COLO668 (cell line): Measurements from ENCODE around the gene XXYLT1.

Experiments
- DNase-seq: peaks from one replicate; lab custom pipeline; 2025; ENCODE audit not compliant: unreplicated experiment; lab: John Stamatoyannopoulos, UW

XXYLT1 gene

DNA sequence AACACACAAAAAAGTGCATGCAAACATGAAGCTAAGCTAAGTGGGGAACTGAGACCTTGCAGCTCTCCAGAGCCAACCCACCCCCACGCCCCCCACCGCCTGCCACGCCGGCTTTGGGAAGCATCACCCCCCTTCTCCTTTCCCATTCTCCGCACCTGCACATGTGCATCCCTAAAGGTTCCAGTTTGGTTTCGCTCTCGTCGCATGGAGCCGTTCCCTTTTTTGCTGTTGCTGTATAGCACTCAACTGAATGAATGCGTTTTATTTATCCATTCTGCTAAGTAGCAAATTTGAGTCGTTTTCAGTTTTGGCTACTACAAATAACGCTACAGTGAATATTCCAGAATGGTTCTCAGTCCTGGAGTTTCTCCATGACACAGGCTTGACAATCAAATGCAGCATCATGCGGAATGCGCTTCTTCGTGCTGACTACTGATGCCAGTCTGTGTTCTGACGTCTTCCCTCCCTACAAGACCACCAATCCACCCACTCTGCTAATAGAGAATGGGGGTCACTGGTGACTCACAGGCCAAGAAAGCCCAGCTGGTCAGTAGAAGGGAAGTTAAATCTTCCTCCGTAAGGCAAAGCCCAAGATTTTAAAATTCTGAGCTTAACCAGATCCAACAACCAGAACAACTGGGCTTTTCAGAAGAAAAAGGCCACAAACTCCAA is 115.3 kb downstream of the XXYLT1 start:
- no peak for DNase-seq

DNA sequence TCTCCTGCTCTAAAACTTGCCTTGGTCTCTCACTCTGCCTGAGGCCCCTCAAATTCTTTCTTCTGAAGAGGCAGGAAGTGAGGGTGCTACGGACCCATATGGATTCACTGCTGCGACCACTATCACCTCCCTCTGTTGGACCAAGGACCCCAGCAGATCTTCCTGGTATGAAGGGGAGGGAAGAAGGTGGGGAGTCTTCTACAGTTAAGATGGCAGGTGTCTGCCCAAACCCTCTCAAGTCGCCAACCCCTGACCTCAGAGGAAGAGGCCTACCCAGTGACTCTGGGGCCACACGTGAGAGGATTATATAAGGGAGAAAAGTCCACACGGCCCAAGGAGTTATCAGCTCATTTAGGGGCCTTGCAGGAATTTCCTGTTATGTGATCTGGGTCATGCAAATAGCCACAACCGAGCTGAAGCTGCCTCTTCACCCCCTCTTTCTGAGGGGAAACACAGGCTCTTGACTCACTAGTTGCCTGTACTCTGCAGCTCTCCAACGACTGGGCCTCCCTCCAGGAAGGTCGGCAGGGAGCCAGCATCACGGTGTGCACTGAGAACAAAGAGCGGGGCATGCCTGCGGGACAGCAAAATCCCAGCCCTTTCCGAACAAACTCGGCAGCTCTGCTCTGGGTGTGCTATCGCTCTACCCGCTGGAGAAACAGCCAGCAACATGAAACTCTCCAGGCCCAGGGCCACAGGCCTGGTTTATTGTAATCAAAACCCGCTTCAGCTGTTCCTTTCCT is 116.0 kb downstream of the XXYLT1 start:
- DNase-seq = no peak

DNA sequence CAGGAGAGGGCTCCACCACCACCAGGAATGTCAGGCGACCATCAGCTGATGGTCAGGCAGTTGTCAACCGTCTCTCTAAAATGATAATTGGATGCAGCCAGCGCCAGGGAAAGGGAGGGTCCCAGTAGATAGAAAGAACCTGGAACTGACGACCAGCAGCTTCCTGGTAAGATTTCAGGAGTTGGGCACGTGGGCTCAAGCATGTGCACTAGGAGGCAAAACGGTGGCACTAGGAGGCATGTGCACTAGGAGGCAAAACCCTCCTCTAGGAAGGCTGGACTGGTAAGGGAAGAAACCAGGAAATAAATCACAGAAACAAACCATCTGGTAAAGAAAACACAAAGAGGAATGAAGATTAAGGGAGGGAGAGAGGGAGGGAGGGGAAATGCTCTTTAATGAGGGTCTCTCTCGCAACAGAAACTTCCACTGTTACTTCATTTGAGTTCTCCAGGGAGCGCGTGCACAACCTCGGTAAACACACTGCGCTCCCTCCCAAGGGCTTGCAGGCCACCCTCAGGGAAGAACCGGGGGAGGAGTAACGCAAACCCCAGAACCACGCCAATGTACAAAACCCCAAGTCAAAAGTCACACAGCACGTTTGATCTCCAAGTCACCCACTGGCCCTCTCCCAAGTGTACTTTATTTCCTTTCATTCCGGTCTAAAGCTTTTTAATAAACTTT is 116.7 kb downstream of the XXYLT1 start:
- no peak for DNase-seq

DNA sequence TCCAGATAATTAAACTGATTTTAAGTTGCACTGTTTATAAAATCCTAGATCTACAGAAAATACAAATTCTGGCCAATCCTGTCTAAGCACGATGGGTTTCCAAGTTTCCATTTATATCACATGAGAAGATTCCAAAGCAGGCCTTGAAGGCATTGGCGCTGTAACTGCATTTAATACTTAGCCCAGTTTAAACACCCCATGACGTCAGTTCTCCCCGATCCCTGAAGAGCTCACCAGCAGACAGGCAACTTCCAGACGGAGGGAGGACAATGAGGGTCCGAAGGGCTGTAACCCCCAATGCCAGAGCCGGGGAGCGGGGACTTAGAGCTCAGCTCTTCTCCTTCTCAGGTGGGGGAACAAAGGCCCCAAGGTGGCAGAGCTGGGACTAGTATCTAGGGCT is 117.3 kb downstream of the XXYLT1 start:
- no peak for DNase-seq

DNA sequence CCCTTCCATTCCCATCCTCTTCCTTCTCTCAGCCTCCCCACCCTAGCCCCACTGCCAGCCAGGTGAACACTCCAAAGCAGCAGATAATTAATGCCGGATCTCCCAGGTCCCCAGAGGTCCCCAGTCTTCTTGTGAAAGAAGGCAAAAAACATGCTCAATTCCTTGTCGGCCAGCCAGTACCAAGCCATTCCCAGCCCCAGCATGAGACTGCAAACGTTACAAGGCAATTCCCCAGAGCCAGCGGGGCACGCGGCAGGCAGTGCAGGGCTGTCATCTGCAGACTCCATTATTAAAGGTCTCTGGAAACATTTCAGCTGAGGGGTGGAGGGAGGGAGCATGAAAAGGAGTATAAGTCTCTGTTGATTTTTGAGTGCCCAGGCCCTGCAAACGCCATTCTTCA is 117.8 kb downstream of the XXYLT1 start:
- DNase-seq = no peak

DNA sequence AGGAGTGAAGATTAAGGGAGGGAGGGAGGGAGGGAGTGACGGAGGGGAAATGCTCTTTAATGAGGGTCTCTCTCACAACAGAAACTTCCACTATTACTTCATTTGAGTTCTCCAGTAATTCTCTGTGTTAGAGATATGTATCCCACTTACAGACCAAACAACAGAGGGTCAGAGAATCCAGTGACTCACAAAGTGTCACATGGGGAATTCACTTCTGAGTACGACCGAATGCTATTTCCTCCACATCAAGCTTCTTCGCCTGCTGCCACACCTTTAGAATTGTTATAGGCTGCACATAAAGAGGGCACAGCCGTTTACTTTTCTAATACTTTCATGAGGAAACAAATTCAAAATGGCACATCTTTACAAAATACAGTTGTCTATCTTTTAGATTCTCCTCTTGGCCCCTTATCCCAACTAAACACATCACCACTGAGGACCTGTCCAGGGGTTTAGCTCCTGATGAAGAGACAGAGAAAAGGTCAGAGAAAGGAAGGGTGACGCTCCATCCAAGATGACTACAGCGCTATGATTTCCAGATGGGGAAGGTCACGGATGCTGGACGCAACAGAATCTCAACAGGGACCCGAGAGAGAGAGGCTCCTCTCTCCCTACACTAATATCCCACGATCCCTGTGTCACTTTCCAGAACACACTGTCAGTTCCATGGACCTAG is 119.0 kb downstream of the XXYLT1 start:
- no peak for DNase-seq

DNA sequence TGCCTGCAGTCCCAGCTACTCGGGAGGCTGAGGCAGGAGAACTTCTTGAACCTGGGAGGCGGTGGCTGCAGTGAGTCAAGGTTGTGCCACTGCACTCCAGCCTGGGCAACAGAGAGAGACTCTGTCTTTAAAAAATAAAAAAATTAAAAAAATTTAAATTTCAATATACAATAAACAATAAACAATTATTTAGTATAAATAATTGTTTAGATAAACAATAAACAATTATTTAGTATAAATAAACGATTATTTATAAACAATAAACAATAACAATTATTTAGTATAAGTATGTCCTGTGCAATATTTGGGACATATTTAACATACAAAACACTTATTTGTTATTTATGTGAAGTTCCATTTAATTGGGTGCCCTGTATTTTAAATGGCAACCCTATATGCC is 119.6 kb downstream of the XXYLT1 start:
- DNase-seq = no peak

DNA sequence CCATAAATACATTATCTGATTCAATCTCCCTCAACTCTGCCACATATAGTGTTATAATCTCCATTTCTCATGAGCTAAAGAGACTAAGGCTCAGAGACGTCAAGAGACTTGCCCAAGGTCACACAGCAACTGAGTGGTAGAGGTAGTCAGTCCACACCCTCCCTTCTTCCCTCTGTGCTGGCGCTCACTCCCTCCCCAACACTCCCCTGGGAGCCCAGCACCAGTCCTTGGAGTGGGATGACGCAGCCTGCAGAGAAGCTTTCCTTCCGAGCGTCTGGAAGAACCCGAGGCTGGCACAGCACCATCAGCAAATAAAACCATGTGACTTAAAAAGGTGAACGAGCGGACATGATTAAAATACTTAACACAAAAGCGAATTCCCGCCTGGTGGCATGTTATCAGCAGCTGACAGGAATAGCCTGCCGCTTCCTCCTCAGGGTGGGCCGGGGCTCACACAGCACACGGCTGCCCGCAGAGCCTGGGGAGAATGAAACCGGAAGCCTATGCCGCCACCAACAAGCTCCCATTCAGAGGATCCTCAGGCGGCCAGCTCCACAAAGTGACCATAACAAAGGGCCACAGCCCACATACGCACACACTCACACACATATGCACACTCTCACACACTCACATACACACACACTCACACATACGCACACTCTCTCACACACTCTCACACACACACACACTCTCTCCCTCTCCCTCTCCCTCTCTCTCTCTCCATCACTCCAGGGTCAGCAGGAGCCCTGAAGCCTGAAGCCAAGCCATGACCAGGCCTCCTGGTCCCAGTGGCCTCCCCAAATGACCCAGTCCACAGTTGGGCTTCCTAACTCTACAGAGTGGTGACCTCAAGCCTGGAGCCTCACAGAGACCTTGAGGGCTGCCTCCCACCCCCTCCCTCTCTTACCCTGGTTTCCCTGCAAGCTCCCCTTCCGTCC is 120.5 kb downstream of the XXYLT1 start:
- no peak for DNase-seq

DNA sequence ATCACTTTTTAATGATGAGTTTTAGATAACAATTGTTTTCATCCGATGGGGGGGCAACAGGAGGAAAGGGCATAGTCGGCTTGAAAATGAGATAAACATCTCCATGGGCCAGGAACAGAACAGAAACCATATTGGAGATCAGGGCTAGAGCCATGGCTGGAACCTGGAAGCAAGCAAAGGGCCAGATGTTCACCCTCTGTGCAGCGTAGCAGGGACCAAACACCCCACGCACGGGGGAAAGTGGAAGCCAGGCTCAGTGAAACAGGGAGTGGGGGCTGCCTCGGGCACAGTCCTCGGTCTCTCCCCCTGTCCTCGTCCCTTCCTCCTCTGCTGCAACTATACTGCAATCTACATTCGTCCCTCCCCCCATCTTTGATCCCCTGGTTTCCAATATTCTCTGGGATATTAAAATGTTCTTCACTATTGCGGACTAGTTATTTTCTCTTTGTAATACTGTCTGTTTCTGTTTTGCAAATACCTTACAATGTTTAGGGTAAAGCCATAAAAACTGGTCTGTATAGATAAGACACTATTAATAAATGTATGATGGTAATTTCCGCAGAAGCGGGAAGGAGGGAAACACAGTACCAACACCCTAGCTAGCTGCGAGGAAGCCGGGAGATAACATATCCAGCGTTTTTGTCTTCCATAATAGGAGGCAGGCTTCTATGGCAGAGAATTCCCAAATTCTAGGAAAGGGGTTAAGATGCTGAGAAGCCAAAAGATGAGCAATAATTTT is 121.5 kb downstream of the XXYLT1 start:
- no peak for DNase-seq

DNA sequence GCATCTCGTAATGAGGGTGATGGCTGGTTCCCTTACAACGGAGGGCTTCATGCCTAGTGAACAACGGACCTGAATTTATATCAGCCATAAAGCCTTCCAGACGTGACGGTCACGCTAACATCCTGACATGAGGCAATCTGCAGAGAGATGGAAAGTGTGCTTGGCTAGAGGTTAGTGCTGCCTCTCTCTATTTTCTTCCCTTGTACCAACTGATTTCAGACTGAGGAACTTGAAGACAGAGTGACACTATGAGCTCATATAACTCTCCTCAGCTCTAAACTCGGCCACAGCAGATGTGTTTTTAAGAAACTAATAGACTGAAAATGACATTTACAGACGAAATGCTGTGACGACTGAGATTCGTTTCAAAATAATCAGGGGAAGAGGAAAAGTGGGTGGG is 122.4 kb downstream of the XXYLT1 start:
- DNase-seq = no peak

DNA sequence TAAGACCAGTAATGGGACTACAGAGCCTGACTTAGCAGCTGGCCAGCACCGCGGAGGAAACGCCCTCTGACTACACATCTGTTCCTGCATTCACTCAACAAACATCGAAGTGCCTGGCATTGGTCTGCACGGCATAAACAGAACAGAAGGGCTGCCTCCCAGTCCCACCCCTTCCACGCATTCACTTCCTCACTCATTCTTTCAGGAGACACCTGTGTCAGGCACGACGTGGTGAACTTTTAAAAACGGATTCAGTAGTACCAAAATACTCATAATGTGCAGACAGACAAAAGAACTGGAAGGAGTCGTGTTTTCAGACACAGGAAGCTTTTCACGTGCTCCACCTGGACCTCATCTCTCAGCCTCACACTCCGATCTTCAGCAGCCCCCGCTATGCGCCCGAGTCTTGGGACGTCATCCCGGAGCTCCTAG is 123.3 kb downstream of the XXYLT1 start:
- DNase-seq = no peak

DNA sequence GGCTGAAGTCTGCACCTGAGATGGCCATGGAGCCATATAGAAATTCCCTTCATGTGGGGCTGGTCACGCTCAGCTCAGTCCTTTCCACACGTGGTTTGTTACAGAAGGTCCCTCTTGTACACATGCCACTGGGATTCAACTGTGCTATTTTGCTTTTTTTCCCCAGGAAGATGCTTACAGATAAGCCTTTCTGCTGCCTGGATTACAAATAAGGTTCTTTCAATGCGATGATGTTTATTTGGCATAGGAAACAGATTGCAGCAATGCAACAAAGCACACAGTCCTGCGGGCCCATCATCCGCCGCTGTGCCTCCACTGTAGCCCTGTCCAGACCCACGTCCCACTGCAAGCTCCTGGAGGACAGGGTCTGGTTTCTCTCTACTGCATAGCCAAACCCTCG is 124.8 kb downstream of the XXYLT1 start:
- DNase-seq = no peak

DNA sequence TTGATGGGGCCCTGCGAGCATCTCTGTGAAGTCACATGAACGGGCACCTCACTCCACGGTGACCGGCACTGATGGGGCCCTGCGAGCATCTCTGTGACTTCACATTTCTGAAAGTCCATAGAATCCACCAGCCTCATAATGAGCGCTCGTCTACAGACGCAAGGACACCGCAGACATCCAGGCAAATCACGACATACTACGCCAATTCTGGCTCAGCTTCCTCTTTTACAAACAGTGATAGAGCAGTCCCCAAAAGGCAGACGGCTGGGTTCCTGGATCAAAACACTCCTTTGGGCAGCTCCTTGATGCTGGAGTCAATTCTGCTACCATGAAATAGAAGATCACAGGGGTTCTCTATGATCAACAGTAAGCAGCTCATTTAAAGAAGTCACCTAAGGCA is 125.4 kb downstream of the XXYLT1 start:
- DNase-seq = no peak

DNA sequence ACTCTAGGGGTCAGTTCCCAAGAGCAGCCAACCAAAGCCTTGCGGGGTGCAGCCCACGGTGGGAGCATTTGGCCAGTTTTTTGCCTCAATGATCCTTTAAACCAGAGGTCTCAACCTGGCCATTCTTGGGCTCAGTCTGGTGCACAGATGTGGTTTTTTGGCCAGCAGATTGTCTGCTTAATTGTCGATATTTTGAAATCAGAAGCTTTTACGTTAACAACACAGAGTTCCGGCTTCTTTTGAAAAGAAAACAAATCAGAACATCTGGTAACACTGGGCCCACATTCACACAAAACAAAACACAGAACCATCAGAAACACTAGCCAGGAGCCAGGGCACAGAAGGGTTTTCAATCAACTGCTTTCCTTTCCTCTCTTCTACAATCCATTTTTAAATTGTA is 127.7 kb downstream of the XXYLT1 start:
- DNase-seq = no peak

DNA sequence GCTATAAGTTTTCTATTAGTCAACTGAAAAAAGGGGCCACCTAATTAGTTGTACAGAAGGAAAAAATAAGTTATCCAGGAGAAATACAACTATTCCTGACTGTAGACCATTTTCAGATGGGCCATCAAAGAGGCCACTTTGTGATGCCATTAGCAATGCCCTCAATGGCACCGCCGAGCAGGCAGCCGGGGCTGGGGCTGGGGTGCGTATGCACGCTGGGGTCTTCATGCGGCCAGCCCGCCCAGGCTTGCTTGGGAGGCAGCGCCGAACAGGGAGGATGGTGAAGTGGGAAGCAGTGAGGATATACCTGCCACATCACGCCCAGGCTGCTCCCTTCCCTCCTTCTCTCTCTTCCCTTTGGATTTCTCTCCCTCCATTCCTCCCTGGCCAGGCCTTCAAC is 128.4 kb downstream of the XXYLT1 start:
- DNase-seq = no peak

DNA sequence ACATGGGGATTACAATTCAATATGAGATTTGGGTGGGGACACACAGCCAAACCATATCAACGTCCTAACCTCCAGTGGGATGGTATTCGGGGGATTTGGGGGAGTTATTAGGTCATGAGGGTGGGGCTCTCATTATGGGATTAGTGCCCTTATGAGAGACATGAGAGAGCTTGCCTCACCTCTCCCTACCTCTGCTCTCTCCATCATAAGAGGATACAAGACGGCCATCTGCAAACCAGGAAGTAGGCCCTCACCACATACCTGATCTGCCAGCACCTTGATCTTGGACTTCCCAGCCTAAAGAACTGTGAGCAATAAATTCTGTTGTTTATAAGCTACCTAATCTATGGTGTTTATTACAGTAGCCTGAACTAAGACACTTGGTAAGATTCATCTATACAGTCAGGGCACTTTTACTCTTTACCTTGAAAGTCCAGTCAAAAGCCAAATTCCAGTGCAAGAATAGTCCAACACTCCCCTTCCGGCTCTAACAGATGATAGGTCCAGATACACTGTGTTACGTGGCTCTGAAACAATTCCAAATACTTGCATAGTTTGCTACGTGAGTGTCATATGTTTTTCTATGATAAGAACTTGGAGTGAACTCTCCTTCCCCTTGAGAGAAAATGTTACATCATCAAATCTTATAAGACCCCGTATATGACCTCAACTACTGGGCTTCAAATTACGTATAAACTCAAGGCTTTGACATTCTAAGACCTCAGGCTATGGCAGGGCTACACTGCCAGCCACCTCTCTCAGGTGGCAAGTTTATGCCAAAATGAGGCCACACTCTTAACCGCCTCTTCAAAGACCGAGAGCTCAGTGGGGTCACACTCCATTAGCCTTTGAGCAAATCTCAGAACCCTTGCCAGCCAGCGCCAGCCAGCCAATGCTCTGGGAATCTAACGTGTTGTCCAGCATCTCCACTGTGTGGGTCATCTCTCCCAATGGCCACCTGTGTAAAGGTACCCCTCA is 129.9 kb downstream of the XXYLT1 start:
- DNase-seq = no peak

DNA sequence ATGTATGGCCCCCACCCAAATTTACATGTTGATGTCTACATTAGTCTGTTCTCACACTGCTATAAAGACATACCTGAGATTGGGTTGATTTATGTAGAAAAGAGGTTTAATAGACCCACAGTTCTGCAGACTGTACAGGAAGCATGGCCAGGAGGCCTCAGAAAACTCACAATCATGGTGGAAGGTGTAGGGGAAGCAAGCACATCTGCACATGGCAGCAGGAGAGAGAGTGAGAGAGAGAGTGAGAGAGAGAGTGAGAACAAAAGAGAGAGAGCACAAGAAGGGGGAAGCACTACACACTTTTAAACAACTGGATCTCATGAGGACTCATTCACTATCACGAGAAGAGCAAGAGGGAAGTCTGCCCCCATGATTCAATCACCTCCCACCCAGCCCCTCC is 130.5 kb downstream of the XXYLT1 start:
- no peak for DNase-seq

DNA sequence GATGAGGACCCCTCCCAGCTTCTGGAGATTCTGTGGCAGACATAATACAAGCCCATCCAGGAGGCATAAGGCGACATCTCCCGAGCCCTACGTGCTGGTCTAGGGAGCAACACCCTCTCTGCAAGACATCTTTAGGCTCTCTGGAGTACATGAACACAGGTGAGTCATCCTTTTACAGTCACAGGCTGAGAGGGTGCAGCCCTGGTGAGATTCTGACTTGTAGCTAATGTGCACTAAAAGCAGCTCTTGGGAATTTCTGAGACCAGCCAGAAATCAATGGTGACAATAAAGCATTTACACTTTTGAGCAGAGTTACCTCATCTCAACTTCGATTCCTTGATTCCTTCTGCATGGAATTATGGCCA is 131.1 kb downstream of the XXYLT1 start:
- DNase-seq = no peak
